Cardiac fibroblast (primary cell): ENCODE measurements around the gene FBXO44.
"Not testable (repeated sequence)": the region's sequence is repeated elsewhere in the genome, so short reads cannot be mapped to it uniquely, and the experiment has no call there.

Experiments
- DNase-seq, 2 donors: peaks; one replicate each; pipeline versions ENCODE4 v3.0.0 to v3.0.0-alpha.2; 2010; ENCODE audit warnings: low read depth in 2 of 2
- H3K4me3 ChIP-seq, 2 donors: replicated peaks in 1 of 2; 1 replicate in 1 of 2; 2 replicates in 1 of 2; pipeline ENCODE4 v1.5.1; 2011; ENCODE audit warnings: low read depth in 2 of 2, low read length in 2 of 2, mild to moderate bottlenecking in 2 of 2, moderate library complexity in 1 of 2
- CTCF ChIP-seq: IDR thresholded peaks from one replicate; pipeline ENCODE4 v1.5.1; 2011; ENCODE audit warnings: low read depth, mild to moderate bottlenecking, low read length, inconsistent platforms

FBXO44 gene

GRCh38 chr1:11639372-11639771 is 15.3 kb upstream of the FBXO44 start:
- no peak for TF ChIP-seq CTCF
- H3K4me3 ChIP-seq = no peak overlapping the region
- no peak for DNase-seq

- no peak for DNase-seq
- TF ChIP-seq CTCF = no peak
- no peak overlapping the region for H3K4me3 ChIP-seq
Measured at GRCh38 chr1:11640101-11640500, 14.6 kb upstream of the FBXO44 start.

GRCh38 chr1:11640944-11641343 is 13.7 kb upstream of the FBXO44 start:
- TF ChIP-seq CTCF = no peak
- H3K4me3 ChIP-seq = no peak overlapping the region
- no peak for DNase-seq

GRCh38 chr1:11641776-11642305 is 12.8 kb upstream of the FBXO44 start:
- DNase-seq = no peak
- no peak overlapping the region for H3K4me3 ChIP-seq
- no peak for TF ChIP-seq CTCF

- H3K4me3 ChIP-seq = not testable (repeated sequence)
- peak; percentile 98 for TF ChIP-seq CTCF
- DNase-seq = peak; percentile 73 to 77
Measured at GRCh38 chr1:11642418-11643017, 12.2 kb upstream of the FBXO44 start.

- no peak for TF ChIP-seq CTCF
- DNase-seq = no peak
- H3K4me3 ChIP-seq = no peak overlapping the region
Measured at GRCh38 chr1:11643782-11644181, 10.9 kb upstream of the FBXO44 start.

- TF ChIP-seq CTCF = no peak
- DNase-seq = no peak
- no peak overlapping the region for H3K4me3 ChIP-seq
Measured at GRCh38 chr1:11645270-11645669, 9.4 kb upstream of the FBXO44 start.
